HEK293 (cell line): ENCODE measurements around the gene SPTBN1.

Experiments used
- CTCF ChIA-PET: fragments of 350-600 bp; formaldehyde crosslinking; extraction: SDS; loops from one replicate; lab custom pipeline; 2021; ENCODE audit warnings: antibody characterized with exemption; lab: Yijun Ruan, JAX
- POLR2A ChIA-PET: fragments of 300-600 bp; formaldehyde crosslinking; extraction: SDS; loops from one replicate; lab custom pipeline; 2020; ENCODE audit warnings: antibody characterized with exemption, inconsistent platforms; lab: Yijun Ruan, JAX
- H3K27ac ChIP-seq: fragments of 200-500 bp; sonication (Bioruptor generic); 2 replicates; pipeline ENCODE4 v1.5.1; 2014; ENCODE audit warnings: low read depth, low read length, control low read depth, inconsistent platforms; ENCODE audit errors: extremely low read depth
- H3K36me3 ChIP-seq, 2 experiments: fragments of 200-500 bp in 1 of 2; sonication (Bioruptor generic) in 1 of 2; 1 replicate in 1 of 2; 2 replicates in 1 of 2; pipeline ENCODE4 v1.5.1; 2014 to 2017; ENCODE audit warnings: inconsistent platforms in 2 of 2, low read length in 2 of 2; ENCODE audit not compliant: control insufficient read depth in 2 of 2, insufficient read depth in 1 of 2
- H3K4me1 ChIP-seq: fragments of 200-500 bp; sonication (Bioruptor generic); 2 replicates; pipeline ENCODE4 v1.5.1; 2014; ENCODE audit warnings: mild to moderate bottlenecking, low read length, inconsistent platforms; ENCODE audit not compliant: control insufficient read depth, insufficient read depth
- H3K4me3 ChIP-seq: 2 replicates; pipeline ENCODE4 v1.5.1; 2011; ENCODE audit warnings: low read depth, mild to moderate bottlenecking, control low read depth, low read length, moderate library complexity
- H3K9me3 ChIP-seq: fragments of 200-500 bp; sonication (Bioruptor generic); 2 replicates; pipeline ENCODE4 v1.5.1; 2014; ENCODE audit warnings: low read depth, low read length, inconsistent platforms; ENCODE audit not compliant: control insufficient read depth, insufficient read depth
- KLF8 ChIP-seq: fragments of 450-650 bp; formaldehyde crosslinking; IDR thresholded peaks from 2 replicates; pipeline ENCODE4 v1.5.1; 2016; ENCODE audit warnings: missing biosample characterization, missing genetic modification characterization
- OSR2 ChIP-seq: fragments of 450-650 bp; formaldehyde crosslinking; IDR thresholded peaks from 2 replicates; pipeline ENCODE4 v1.5.1; 2016; ENCODE audit warnings: missing biosample characterization, missing genetic modification characterization
- PRDM10 ChIP-seq: fragments of 450-650 bp; formaldehyde crosslinking; IDR thresholded peaks from 2 replicates; pipeline ENCODE4 v1.5.1; 2016; ENCODE audit warnings: missing biosample characterization, missing genetic modification characterization
- WT1 ChIP-seq: fragments of 450-650 bp; formaldehyde crosslinking; IDR thresholded peaks from 2 replicates; pipeline ENCODE4 v1.5.1; 2016; ENCODE audit warnings: missing biosample characterization, missing genetic modification characterization
- ZBTB44 ChIP-seq: fragments of 450-650 bp; IDR thresholded peaks from 2 replicates; pipeline ENCODE4 v1.5.1; 2018; ENCODE audit warnings: missing biosample characterization, mild to moderate bottlenecking, missing genetic modification characterization
- ZFP41 ChIP-seq: fragments of 450-650 bp; formaldehyde crosslinking; IDR thresholded peaks from 2 replicates; pipeline ENCODE4 v1.5.1; 2016; ENCODE audit warnings: missing biosample characterization, missing genetic modification characterization, borderline replicate concordance
- ZNF133 ChIP-seq: fragments of 450-650 bp; formaldehyde crosslinking; IDR thresholded peaks from 2 replicates; pipeline ENCODE4 v1.5.1; 2016; ENCODE audit warnings: missing biosample characterization, missing genetic modification characterization
- ZNF16 ChIP-seq: fragments of 450-650 bp; formaldehyde crosslinking; IDR thresholded peaks from 2 replicates; pipeline ENCODE4 v1.5.1; 2016; ENCODE audit warnings: low read depth, missing biosample characterization, missing genetic modification characterization
- ZNF184 ChIP-seq: fragments of 450-650 bp; IDR thresholded peaks from 2 replicates; pipeline ENCODE4 v1.5.1; 2018; ENCODE audit warnings: missing biosample characterization, mild to moderate bottlenecking, missing genetic modification characterization
- ZNF280D ChIP-seq: fragments of 450-650 bp; formaldehyde crosslinking; IDR thresholded peaks from 2 replicates; pipeline ENCODE4 v1.5.1; 2016; ENCODE audit warnings: missing biosample characterization, missing genetic modification characterization
- ZNF311 ChIP-seq: fragments of 450-650 bp; formaldehyde crosslinking; IDR thresholded peaks from 2 replicates; pipeline ENCODE4 v1.5.1; 2017; ENCODE audit warnings: missing biosample characterization, missing genetic modification characterization, borderline replicate concordance
- ZNF501 ChIP-seq: fragments of 450-650 bp; formaldehyde crosslinking; IDR thresholded peaks from 2 replicates; pipeline ENCODE4 v1.5.1; 2016; ENCODE audit warnings: missing biosample characterization, missing genetic modification characterization
- ZNF596 ChIP-seq: fragments of 450-650 bp; IDR thresholded peaks from 2 replicates; pipeline ENCODE4 v1.5.0; 2018; ENCODE audit warnings: missing biosample characterization, mild to moderate bottlenecking, missing genetic modification characterization, moderate library complexity
- ZNF600 ChIP-seq: fragments of 450-650 bp; formaldehyde crosslinking; IDR thresholded peaks from 2 replicates; pipeline ENCODE4 v1.5.1; 2016; ENCODE audit warnings: missing biosample characterization, missing genetic modification characterization
- ZNF621 ChIP-seq: fragments of 450-650 bp; formaldehyde crosslinking; IDR thresholded peaks from 2 replicates; pipeline ENCODE4 v1.5.1; 2017; ENCODE audit warnings: missing biosample characterization, missing genetic modification characterization
- ZNF639 ChIP-seq: fragments of 450-650 bp; formaldehyde crosslinking; IDR thresholded peaks from 2 replicates; pipeline ENCODE4 v1.5.1; 2016; ENCODE audit warnings: missing biosample characterization, missing genetic modification characterization
- ZNF654 ChIP-seq: fragments of 450-650 bp; formaldehyde crosslinking; IDR thresholded peaks from 2 replicates; pipeline ENCODE4 v1.5.1; 2016; ENCODE audit warnings: low read depth, missing biosample characterization, missing genetic modification characterization
- ZNF677 ChIP-seq: fragments of 450-650 bp; IDR thresholded peaks from 2 replicates; pipeline ENCODE4 v1.5.0; 2018; ENCODE audit warnings: missing biosample characterization, mild to moderate bottlenecking, missing genetic modification characterization, moderate library complexity
- ZNF701 ChIP-seq: fragments of 450-650 bp; formaldehyde crosslinking; IDR thresholded peaks from 2 replicates; pipeline ENCODE4 v1.5.1; 2016; ENCODE audit warnings: missing biosample characterization, missing genetic modification characterization
- ZNF830 ChIP-seq: fragments of 450-650 bp; IDR thresholded peaks from 2 replicates; pipeline ENCODE4 v1.5.0; 2018; ENCODE audit warnings: missing biosample characterization, missing genetic modification characterization, low read depth, mild to moderate bottlenecking, moderate library complexity
- ZSCAN16 ChIP-seq: fragments of 450-650 bp; formaldehyde crosslinking; IDR thresholded peaks from 2 replicates; pipeline ENCODE4 v1.5.1; 2016; ENCODE audit warnings: missing biosample characterization, missing genetic modification characterization
- ZSCAN4 ChIP-seq: fragments of 450-650 bp; formaldehyde crosslinking; IDR thresholded peaks from 2 replicates; pipeline ENCODE4 v1.5.1; 2017; ENCODE audit warnings: missing biosample characterization, missing genetic modification characterization
- TF ChIP-seq, protein P1 (sequence below): fragments of 450-650 bp; formaldehyde crosslinking; IDR thresholded peaks from 2 replicates; pipeline ENCODE4 v1.5.1; 2016; ENCODE audit warnings: missing biosample characterization, missing genetic modification characterization

SPTBN1 gene

GRCh38 chr2:54502731-54503130 is 46.6 kb downstream of the SPTBN1 start:
- POLR2A ChIA-PET = interaction anchor here (1.7 kb wide), 1 partner anchor 13 kb away, joined by 3 read pairs; no protein-coding TSS in a partner anchor
- Histone ChIP-seq H3K4me1 (peaks cover under 1% of the 10 kb centered on the region; the same call in 1 of the 2 replicates), H3K27ac (no peak overlapping the region), H3K9me3 (no peaks in the 10 kb centered on the region), H3K4me3 (no peak overlapping the region), H3K36me3 (no peaks in the 10 kb centered on the region)
- CTCF ChIA-PET = interaction anchor here (0.5 to 2.1 kb wide), 31 partner anchors 10 to 396 kb away, joined by 3 to 12 read pairs (median 3); no protein-coding TSS in a partner anchor
- no peak for TF ChIP-seq ZNF701 (tag by site-specific recombination)
- TF ChIP-seq ZBTB44 = no peak
- TF ChIP-seq ZNF280D = no peak
- TF ChIP-seq ZNF184 (tag by site-specific recombination) = no peak
- TF ChIP-seq OSR2 (tag by site-specific recombination) = no peak
- TF ChIP-seq ZNF677 (tag by site-specific recombination) = no peak
- TF ChIP-seq ZNF311 (tag by site-specific recombination) = no peak
- TF ChIP-seq ZSCAN4 (tag by site-specific recombination) = no peak
- TF ChIP-seq ZNF16 (tag by site-specific recombination) = no peak
- no peak for TF ChIP-seq ZNF621 (tag by site-specific recombination)
- TF ChIP-seq ZSCAN16 (tag by site-specific recombination) = no peak
- no peak for TF ChIP-seq WT1 (tag by site-specific recombination)
- TF ChIP-seq ZFP41 (tag by site-specific recombination) = no peak
- no peak for TF ChIP-seq KLF8 (tag by site-specific recombination)
- no peak for TF ChIP-seq ZNF639 (tag by site-specific recombination)

DNA sequence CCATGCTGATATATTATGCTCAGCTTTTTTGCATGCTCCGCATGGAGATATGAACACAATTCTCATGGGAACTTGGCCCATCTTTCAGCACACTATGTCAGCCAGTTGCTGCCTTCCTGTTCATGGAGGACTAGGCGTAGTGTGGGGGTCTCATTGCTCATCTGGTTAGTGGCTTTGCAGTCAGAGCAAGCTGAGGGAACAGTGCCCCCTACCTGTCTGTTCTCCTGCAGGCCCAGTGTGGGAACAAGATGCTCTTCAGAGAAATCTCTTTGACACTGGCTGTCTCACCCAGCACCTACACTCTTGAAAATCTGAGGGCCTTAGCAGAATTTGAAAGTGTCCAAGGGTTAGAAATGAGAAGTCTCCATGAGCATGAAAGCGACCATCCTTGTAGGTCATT is 47.1 kb downstream of the SPTBN1 start:
- H3K4me1 ChIP-seq = no peaks in the 10 kb centered on the region
- CTCF ChIA-PET = interaction anchor here (0.5 to 2.1 kb wide), 33 partner anchors 9 to 396 kb away, joined by 3 to 12 read pairs (median 3); no protein-coding TSS in a partner anchor
- H3K9me3 ChIP-seq = no peaks in the 10 kb centered on the region
- no peak overlapping the region for H3K4me3 ChIP-seq
- POLR2A ChIA-PET = no interaction called here
- no peaks in the 10 kb centered on the region for H3K36me3 ChIP-seq
- no peak overlapping the region for H3K27ac ChIP-seq
- TF ChIP-seq PRDM10 (no peak), ZNF654 (tag by site-specific recombination) (peak; percentile 49), ZNF133 (tag by site-specific recombination) (no peak), ZNF830 (tag by site-specific recombination) (no peak), ZNF600 (tag by site-specific recombination) (no peak), ZNF596 (tag by site-specific recombination) (no peak), ZNF501 (tag by site-specific recombination) (no peak)
- TF ChIP-seq, protein P1, sequence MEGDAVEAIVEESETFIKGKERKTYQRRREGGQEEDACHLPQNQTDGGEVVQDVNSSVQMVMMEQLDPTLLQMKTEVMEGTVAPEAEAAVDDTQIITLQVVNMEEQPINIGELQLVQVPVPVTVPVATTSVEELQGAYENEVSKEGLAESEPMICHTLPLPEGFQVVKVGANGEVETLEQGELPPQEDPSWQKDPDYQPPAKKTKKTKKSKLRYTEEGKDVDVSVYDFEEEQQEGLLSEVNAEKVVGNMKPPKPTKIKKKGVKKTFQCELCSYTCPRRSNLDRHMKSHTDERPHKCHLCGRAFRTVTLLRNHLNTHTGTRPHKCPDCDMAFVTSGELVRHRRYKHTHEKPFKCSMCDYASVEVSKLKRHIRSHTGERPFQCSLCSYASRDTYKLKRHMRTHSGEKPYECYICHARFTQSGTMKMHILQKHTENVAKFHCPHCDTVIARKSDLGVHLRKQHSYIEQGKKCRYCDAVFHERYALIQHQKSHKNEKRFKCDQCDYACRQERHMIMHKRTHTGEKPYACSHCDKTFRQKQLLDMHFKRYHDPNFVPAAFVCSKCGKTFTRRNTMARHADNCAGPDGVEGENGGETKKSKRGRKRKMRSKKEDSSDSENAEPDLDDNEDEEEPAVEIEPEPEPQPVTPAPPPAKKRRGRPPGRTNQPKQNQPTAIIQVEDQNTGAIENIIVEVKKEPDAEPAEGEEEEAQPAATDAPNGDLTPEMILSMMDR (tag by site-specific recombination) = 0 out of 2 replicates have a peak, but pooled peaks have one; percentile 18
